ENCODE measurements around the gene ZSWIM2.
"Not testable (repeated sequence)": the region's sequence is repeated elsewhere in the genome, so short reads cannot be mapped to it uniquely, and the experiment has no call there.

ZSWIM2 gene

GRCh38 chr2:186871881-186872280 lies 22.9 kb upstream of the ZSWIM2 start:
- no peak for ATAC-seq
- Mint-ChIP-seq H3K9me3 (peaks cover 7 to 9% of the 10 kb centered on the region in 2 donors), H3K27ac (no peak overlapping the region), H3K27me3 (no peaks in the 10 kb centered on the region), H3K4me1 (no peaks in the 10 kb centered on the region), H3K4me3 (no peak overlapping the region)
- no peak for DNase-seq

GRCh38 chr2:186868344-186868743 lies 19.4 kb upstream of the ZSWIM2 start:
- Mint-ChIP-seq H3K4me1 (no peaks in the 10 kb centered on the region), H3K27me3 (peaks cover 6% of the 10 kb centered on the region), H3K4me3 (no peak overlapping the region), H3K27ac (no peak overlapping the region), H3K9me3 (no peaks in the 10 kb centered on the region)
- DNase-seq (no peak), ATAC-seq (no peak)

DNA sequence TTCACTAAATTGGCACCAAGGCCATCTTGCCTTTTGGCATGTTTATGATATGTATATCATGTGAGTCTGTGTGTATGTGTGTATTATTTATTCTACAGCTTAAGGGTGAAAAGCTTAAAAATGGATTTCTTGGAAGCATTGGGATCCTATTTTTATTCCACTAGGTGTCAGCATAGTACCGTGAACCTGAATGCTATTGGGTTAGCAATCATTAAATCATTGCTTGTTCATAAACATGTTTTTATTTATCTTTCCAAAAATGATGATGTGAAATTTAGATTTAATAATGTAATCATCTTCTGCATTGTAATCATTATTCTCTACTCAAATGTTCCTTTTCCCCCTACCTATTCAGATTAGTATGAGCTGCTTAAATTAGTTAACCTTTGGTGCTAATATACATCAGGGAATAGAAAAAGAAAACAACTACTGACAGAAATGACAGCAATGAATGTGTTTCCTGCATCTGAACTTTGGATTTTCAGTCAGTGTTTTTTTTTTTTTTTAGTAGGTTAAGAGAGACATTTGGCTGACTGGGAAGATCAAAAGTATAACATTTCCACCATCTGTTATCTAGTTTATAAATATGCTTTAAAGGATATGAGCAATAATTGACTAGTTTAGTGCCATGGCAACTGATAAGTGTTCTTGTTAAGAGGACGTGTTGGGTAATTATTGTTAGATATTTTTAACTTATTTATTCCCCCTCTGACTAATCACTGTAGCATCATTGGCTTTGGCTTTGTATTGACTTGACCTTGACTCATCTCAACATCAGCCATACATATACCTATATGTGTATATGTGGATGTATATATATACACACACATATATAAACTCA lies 14.1 kb upstream of the ZSWIM2 start:
- ATAC-seq, result no peak
- no peak overlapping the region for H3K4me3 Mint-ChIP-seq
- peaks cover 6% of the 10 kb centered on the region for H3K27me3 Mint-ChIP-seq
- H3K9me3 Mint-ChIP-seq, result no peaks in the 10 kb centered on the region
- no peaks in the 10 kb centered on the region for H3K4me1 Mint-ChIP-seq
- DNase-seq, result no peak
- no peak overlapping the region for H3K27ac Mint-ChIP-seq

GRCh38 chr2:186855216-186855615 lies 6.2 kb upstream of the ZSWIM2 start:
- H3K9me3 Mint-ChIP-seq, result peaks cover 0 to 4% of the 10 kb centered on the region in 2 donors

DNA sequence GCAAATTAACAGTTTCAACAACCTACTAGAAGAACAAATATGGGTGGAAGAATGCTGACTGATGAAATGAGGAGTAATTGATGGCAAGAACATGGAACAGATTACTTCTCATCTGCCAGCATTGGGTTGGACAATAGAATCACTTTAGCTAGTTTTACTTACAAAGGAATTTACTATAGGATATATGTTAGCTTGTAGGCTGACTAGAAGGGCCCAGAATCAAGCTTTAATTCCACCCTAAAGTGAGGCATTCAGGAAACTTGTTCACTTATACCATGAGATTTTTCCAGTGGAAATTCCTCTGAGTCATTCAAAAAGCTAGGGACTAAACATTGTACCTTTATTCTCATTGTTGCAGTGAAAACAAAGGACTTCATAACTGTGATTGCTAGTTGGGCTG lies 5.0 kb upstream of the ZSWIM2 start:
- Mint-ChIP-seq H3K4me1 (peaks cover 10% of the 10 kb centered on the region), H3K27ac (no peak overlapping the region)
- DNase-seq, result no peak

More at GRCh38 chr2:186855216-186855615, 6.2 kb upstream of the ZSWIM2 start:
- no peaks in the 10 kb centered on the region for H3K27me3 Mint-ChIP-seq
- no peak for DNase-seq
- no peak overlapping the region for H3K4me3 Mint-ChIP-seq
- no peak for ATAC-seq
- no peaks in the 10 kb centered on the region for H3K4me1 Mint-ChIP-seq
- no peak overlapping the region for H3K27ac Mint-ChIP-seq

DNA sequence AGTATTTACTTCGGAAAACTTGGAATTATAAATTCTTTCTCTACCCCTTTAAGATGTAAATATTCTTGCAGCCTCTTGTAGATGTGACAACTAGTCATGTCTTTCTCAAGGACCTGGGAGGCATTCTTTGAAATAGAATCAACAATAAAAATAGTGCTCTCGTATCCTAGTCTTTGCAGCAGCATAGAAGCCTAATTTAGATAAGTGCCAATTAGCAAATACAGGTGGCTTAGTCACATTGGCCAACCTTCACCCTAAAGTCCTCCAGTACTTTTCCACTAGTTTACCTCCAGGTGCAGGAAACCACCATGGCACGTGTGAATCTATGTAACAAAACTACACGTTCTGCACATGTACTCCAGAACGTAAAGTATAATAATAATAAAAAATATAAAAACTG lies 3.5 kb upstream of the ZSWIM2 start:
- H3K9me3 Mint-ChIP-seq, result peaks cover 0 to 4% of the 10 kb centered on the region in 2 donors
- DNase-seq (no peak), ATAC-seq (no peak)
- H3K4me3 Mint-ChIP-seq, result no peak overlapping the region
- peaks cover 24% of the 10 kb centered on the region for H3K27me3 Mint-ChIP-seq
- peaks cover 15% of the 10 kb centered on the region for H3K4me1 Mint-ChIP-seq
- no peak overlapping the region for H3K27ac Mint-ChIP-seq

More for the DNA sequence above, 5.0 kb upstream of the ZSWIM2 start:
- ATAC-seq, result no peak
- Mint-ChIP-seq H3K4me3 (no peak overlapping the region), H3K27me3 (peaks cover 12% of the 10 kb centered on the region), H3K9me3 (peaks cover 0 to 4% of the 10 kb centered on the region in 2 donors)

DNA sequence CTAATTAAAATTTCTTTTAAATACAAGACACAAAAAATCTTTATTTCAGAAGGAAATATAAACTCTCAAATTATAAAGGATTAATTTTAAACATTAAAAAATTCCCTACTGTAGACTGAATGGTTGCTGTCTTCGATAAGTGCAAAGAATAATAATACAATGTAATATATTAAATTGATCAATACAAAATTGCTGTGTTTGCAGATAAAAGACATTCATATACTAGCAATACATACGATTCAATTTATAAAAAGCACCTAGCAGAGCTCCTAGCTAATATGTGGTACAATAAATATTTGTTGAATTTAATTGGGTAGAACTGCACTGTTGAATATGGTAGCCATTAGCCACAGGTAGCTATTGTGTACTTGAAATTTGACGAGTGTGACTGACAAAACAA lies 6.6 kb downstream of the ZSWIM2 start:
- no peak for DNase-seq
- Mint-ChIP-seq H3K4me3 (no peak overlapping the region), H3K27ac (no peak overlapping the region), H3K27me3 (no peaks in the 10 kb centered on the region), H3K9me3 (no peaks in the 10 kb centered on the region), H3K4me1 (no peaks in the 10 kb centered on the region)
- no peak for ATAC-seq

DNA sequence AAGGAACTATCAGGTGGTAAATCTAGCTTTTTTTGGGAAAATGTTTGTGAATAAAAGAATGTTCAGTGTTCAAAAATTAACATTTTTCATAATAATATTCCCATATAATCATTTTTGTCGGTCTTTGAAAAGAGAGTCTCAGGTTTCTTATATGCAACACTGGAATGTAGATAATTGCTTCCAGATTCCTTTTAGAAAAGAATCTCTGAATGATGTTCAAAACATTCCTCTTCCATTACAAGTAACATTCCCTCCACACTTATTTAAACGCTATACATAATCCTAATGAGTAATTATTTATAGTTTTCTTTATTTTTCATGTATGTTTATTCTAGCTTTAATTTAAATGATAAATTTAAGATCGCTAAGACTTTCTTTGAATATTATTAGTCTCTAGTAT lies 7.0 kb downstream of the ZSWIM2 start:
- no peak overlapping the region for H3K27ac Mint-ChIP-seq
- DNase-seq (no peak), ATAC-seq (no peak)
- no peaks in the 10 kb centered on the region for H3K9me3 Mint-ChIP-seq
- no peaks in the 10 kb centered on the region for H3K27me3 Mint-ChIP-seq
- no peaks in the 10 kb centered on the region for H3K4me1 Mint-ChIP-seq
- H3K4me3 Mint-ChIP-seq, result no peak overlapping the region

- no peaks in the 10 kb centered on the region for H3K9me3 Mint-ChIP-seq
- ATAC-seq (no peak), DNase-seq (no peak)
- H3K4me3 Mint-ChIP-seq, result no peak overlapping the region
- H3K27ac Mint-ChIP-seq, result no peak overlapping the region
- H3K27me3 Mint-ChIP-seq, result peaks cover 6% of the 10 kb centered on the region
- H3K4me1 Mint-ChIP-seq, result no peaks in the 10 kb centered on the region
These were observed 13.3 kb downstream of the ZSWIM2 start for GRCh38 chr2:186835628-186836027.

GRCh38 chr2:186827862-186828492 lies 21.0 kb downstream of the ZSWIM2 start:
- Mint-ChIP-seq H3K4me1 (no peaks in the 10 kb centered on the region), H3K9me3 (no peaks in the 10 kb centered on the region), H3K4me3 (no peak overlapping the region), H3K27ac (no peak overlapping the region), H3K27me3 (no peaks in the 10 kb centered on the region)
- ATAC-seq (no peak), DNase-seq (no peak)

DNA sequence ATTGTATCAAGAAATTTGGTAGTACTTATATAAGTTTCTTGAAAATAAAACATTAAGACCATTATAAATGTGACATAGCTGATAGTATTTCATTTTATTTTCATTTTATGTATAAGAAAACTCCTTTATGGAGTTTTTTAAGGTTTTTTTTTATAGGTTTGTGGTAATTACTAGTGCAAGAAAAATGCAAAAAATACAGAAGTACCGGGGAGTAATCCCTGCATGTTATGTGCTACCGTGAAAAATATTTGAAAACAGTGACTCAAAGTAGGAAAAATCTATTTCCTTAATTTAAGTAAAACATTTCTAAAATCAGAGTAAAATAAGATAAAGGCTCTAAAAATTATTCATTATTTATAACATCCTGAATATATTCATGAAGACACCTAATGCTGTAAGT lies 21.6 kb downstream of the ZSWIM2 start:
- DNase-seq, result no peak
- H3K4me1 Mint-ChIP-seq, result no peaks in the 10 kb centered on the region
- H3K27me3 Mint-ChIP-seq, result no peaks in the 10 kb centered on the region
- no peak overlapping the region for H3K27ac Mint-ChIP-seq
- no peaks in the 10 kb centered on the region for H3K9me3 Mint-ChIP-seq
- H3K4me3 Mint-ChIP-seq, result no peak overlapping the region
- ATAC-seq, result no peak

GRCh38 chr2:186822323-186822722 lies 26.6 kb downstream of the ZSWIM2 start:
- Mint-ChIP-seq H3K27me3 (no peaks in the 10 kb centered on the region), H3K4me1 (no peaks in the 10 kb centered on the region), H3K4me3 (no peak overlapping the region), H3K9me3 (no peaks in the 10 kb centered on the region), H3K27ac (no peak overlapping the region)
- no peak for ATAC-seq
- DNase-seq, result no peak

- no peak overlapping the region for H3K27ac Mint-ChIP-seq
- H3K4me1 Mint-ChIP-seq, result no peaks in the 10 kb centered on the region
- H3K9me3 Mint-ChIP-seq, result no peaks in the 10 kb centered on the region
- H3K27me3 Mint-ChIP-seq, result no peaks in the 10 kb centered on the region
- no peak for ATAC-seq
- DNase-seq, result no peak
- no peak overlapping the region for H3K4me3 Mint-ChIP-seq
These were observed 28.7 kb downstream of the ZSWIM2 start for GRCh38 chr2:186820303-186820702.

GRCh38 chr2:186811760-186812159 lies 37.2 kb downstream of the ZSWIM2 start:
- not testable (repeated sequence) for ATAC-seq, DNase-seq, H3K4me3 Mint-ChIP-seq, H3K27ac Mint-ChIP-seq, H3K27me3 Mint-ChIP-seq, H3K4me1 Mint-ChIP-seq
- H3K9me3 Mint-ChIP-seq, result peaks cover 0 to 14% of the 10 kb centered on the region in 2 donors

GRCh38 chr2:186806591-186806990 lies 42.4 kb downstream of the ZSWIM2 start:
- H3K4me3 Mint-ChIP-seq, result no peak overlapping the region
- peaks cover 5% of the 10 kb centered on the region for H3K4me1 Mint-ChIP-seq
- DNase-seq, result no peak
- no peaks in the 10 kb centered on the region for H3K27me3 Mint-ChIP-seq
- ATAC-seq, result no peak
- peaks cover 9 to 30% of the 10 kb centered on the region in 2 donors for H3K9me3 Mint-ChIP-seq
- H3K27ac Mint-ChIP-seq, result no peak overlapping the region

- H3K27ac Mint-ChIP-seq, ATAC-seq, H3K4me1 Mint-ChIP-seq, H3K27me3 Mint-ChIP-seq, DNase-seq, H3K4me3 Mint-ChIP-seq: not testable (repeated sequence)
- H3K9me3 Mint-ChIP-seq, result peaks cover 6 to 11% of the 10 kb centered on the region in 2 donors
These were observed 50.4 kb downstream of the ZSWIM2 start for GRCh38 chr2:186798604-186799003.

All from stimulated activated naive CD8-positive, alpha-beta T cell treated with anti-CD3 and anti-CD28 coated beads, Interleukin-15, amount 100 ng/mL, for 72 hours (primary cell).